Endothelial cell of umbilical vein (primary cell): ENCODE measurements around the gene CDC42BPB. TPM values are rescaled to one million over a fixed set of nuclear protein-coding genes. Genes with fewer than 3 reads are reported as not detected.

ENCODE experiments used
- BruUV-seq: library from RNA; stranded (reverse); fragments of 400-500 nt; replicated peaks from 2 replicates; lab custom pipeline; 2021; lab: Mats Ljungman, UMichigan
- CTCF ChIA-PET: fragments of 300-600, 350-600 bp; sonication (Branson Sonifier 250); formaldehyde crosslinking; loops from one replicate; lab custom pipeline; 2021; ENCODE audit warnings: antibody characterized with exemption, inconsistent platforms; lab: Charles Lee
- POLR2A ChIA-PET: fragments of 300-600, 350-600 bp; sonication (Branson Sonifier 250); formaldehyde crosslinking; loops from one replicate; lab custom pipeline; 2021; ENCODE audit warnings: antibody characterized with exemption, inconsistent platforms; lab: Charles Lee
- DNase-seq: peaks from one replicate; pipeline ENCODE4 v3.0.0-alpha.2; 2011; ENCODE audit warnings: low read depth, low spot score
- FAIRE-seq: peaks from 2 replicates; lab custom pipeline; 2011; peaks lifted over from hg19 to GRCh38; lab: Jason Lieb, UNC
- H2AFZ ChIP-seq: 2 replicates; pipeline ENCODE4 v1.6.0; 2012; ENCODE audit warnings: low read depth, low read length, control low read depth, inconsistent platforms
- H3K27ac ChIP-seq: 2 replicates; pipeline ENCODE4 v1.5.1; 2011; ENCODE audit warnings: low read depth, mild to moderate bottlenecking, control low read depth, low read length, moderate library complexity; ENCODE audit not compliant: insufficient read depth
- H3K27me3 ChIP-seq, 2 experiments: 2 replicates each; pipeline versions ENCODE4 v1.6.0 to v1.6.1; 2011; ENCODE audit warnings: low read length in 2 of 2, mixed read lengths in 1 of 2; ENCODE audit not compliant: control insufficient read depth in 2 of 2, insufficient read depth in 2 of 2
- H3K36me3 ChIP-seq, 2 experiments: 2 replicates in 1 of 2; 3 replicates in 1 of 2; pipeline ENCODE4 v1.5.1; 2011; ENCODE audit warnings: low read length in 2 of 2, mild to moderate bottlenecking in 1 of 2, moderate library complexity in 1 of 2; ENCODE audit not compliant: control insufficient read depth in 2 of 2, insufficient read depth in 2 of 2; ENCODE audit errors: extremely low read depth in 1 of 2
- H3K4me1 ChIP-seq: 3 replicates; pipeline ENCODE4 v1.5.1; 2011; ENCODE audit warnings: mild to moderate bottlenecking, low read length; ENCODE audit not compliant: control insufficient read depth, insufficient read depth; ENCODE audit errors: extremely low read depth
- H3K4me2 ChIP-seq: 2 replicates; pipeline ENCODE4 v1.6.1; 2011; ENCODE audit warnings: low read length, control low read depth, mixed read lengths; ENCODE audit not compliant: insufficient read depth
- H3K4me3 ChIP-seq, 3 experiments: fragments of 200-600 bp in 1 of 3; sonication (generic), shearing (Covaris generic) in 1 of 3; replicated peaks in 1 of 3; 2 replicates each; pipeline ENCODE4 v1.5.1; 2011 to 2016; ENCODE audit warnings: control low read depth in 3 of 3, low read length in 3 of 3, mild to moderate bottlenecking in 2 of 3, inconsistent platforms in 1 of 3, low read depth in 1 of 3, moderate library complexity in 1 of 3; ENCODE audit not compliant: insufficient read depth in 1 of 3
- H3K79me2 ChIP-seq: 2 replicates; pipeline ENCODE4 v1.6.0; 2012; ENCODE audit warnings: low read length, inconsistent platforms; ENCODE audit not compliant: control insufficient read depth, insufficient read depth
- H3K9ac ChIP-seq: replicated peaks from 2 replicates; pipeline ENCODE3; 2011; ENCODE audit warnings: low read length, control low read depth; ENCODE audit not compliant: insufficient read depth; ENCODE audit errors: extremely low read depth
- H3K9me1 ChIP-seq: replicated peaks from 3 replicates; pipeline ENCODE4 v1.6.0; 2011; ENCODE audit warnings: mild to moderate bottlenecking, low read length; ENCODE audit not compliant: control insufficient read depth, insufficient read depth; ENCODE audit errors: extremely low read depth
- H3K9me3 ChIP-seq: replicated peaks from 2 replicates; pipeline ENCODE4 v1.5.1; 2012; ENCODE audit warnings: low read length, inconsistent platforms; ENCODE audit not compliant: control insufficient read depth, insufficient read depth
- H4K20me1 ChIP-seq: replicated peaks from 2 replicates; pipeline ENCODE3; 2011; ENCODE audit warnings: mild to moderate bottlenecking, low read length; ENCODE audit not compliant: control insufficient read depth, insufficient read depth; ENCODE audit errors: extremely low read depth
- EZH2 ChIP-seq: IDR thresholded peaks from 2 replicates; pipeline ENCODE4 v1.6.1; 2012; ENCODE audit warnings: borderline replicate concordance, low read depth, mild to moderate bottlenecking, moderate library complexity, low read length, inconsistent platforms; ENCODE audit not compliant: severe bottlenecking
- FOS ChIP-seq: IDR thresholded peaks from 2 replicates; pipeline ENCODE4 v1.6.1; 2011; ENCODE audit warnings: mild to moderate bottlenecking, low read length, moderate library complexity, borderline replicate concordance; ENCODE audit not compliant: insufficient read depth
- GATA2 ChIP-seq: IDR thresholded peaks from 2 replicates; pipeline ENCODE4 v1.7.0; 2011; ENCODE audit warnings: low read depth, mild to moderate bottlenecking, moderate library complexity, mixed read lengths, low read length; ENCODE audit not compliant: insufficient read length, insufficient read depth
- JUN ChIP-seq: IDR thresholded peaks from 2 replicates; pipeline ENCODE4 v1.6.1; 2011; ENCODE audit warnings: borderline replicate concordance, low read depth; ENCODE audit not compliant: insufficient read length, insufficient read depth
- POLR2A ChIP-seq: IDR thresholded peaks from 2 replicates; pipeline ENCODE4 v1.6.1; 2012; ENCODE audit warnings: low read depth, mild to moderate bottlenecking, control low read depth, low read length
- dilution Hi-C: fragments of 300-500 bp; cut with MboI; formaldehyde crosslinking; loops from one replicate; pipeline ENCODE4 v1.15.0; 2019; ENCODE audit warnings: low sequenced_read_pairs; ENCODE audit not compliant: extremely low pct_ligation_motif_present
- intact Hi-C: fragments of 100-400 bp; cut with micrococcal nuclease; formaldehyde crosslinking; loops from one replicate; pipeline ENCODE4 v1.10.0; 2022
- polyA plus RNA-seq, 4 experiments: library from polyadenylated mRNA; depleted of rRNA in 3 of 4; stranded (reverse) in 3 of 4; unstranded in 1 of 4; fragments of >200 nt; gene quantifications; 2 replicates each; pipeline versions ENCODE4 v1.2.1 to v1.2.3, GENCODE V29; 2011 to 2012; ENCODE audit warnings: missing spikeins in 1 of 4
- total RNA-seq: library from RNA; stranded (reverse); gene quantifications from 2 replicates; pipeline ENCODE4 v1.2.3, GENCODE V29; 2021

CDC42BPB gene
- total and polyA plus RNA-seq, 2 donors (not counting 3 experiments of a cell fraction or from before 2014, with no cell fraction given): 82.6 to 131 TPM

DNA sequence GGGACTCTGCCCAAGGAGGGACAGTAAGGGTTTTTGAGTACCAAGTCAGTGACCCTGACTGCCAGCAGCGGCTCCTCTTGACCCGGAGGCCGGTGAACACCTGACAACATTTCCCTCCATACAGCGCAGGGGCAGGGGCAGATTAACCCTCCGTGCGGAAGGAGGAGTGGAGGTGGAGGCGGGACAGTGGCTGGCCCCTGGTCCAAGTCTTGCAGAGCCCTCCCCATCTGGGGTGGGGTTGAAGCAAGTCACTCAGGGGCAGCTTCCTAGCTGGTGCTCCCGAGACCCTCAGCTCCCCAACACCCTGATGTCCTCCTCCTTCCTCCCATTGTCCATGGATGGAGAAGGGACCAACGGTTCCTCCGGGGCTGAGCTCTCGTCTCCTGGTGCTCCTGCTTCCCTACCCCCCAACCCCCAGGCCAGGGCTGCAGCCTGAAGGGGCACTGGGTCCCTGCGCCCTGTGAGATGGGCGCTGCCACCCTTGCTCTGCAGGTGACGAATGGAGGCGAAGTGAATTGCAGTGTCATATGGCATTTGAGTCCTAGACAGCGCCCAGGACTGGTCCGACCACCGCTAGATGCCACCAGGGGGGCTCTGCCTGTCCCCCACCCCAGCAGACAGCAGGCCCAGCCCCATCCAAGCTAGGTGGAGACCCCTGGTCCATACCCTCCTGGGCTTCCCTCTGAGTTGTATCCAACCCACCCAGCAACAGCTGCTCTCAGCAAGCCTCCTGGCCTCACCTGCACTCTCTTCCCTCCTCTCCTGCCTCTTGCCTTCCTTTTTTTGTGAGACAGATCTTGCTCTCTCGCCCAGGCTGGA is 141.8 kb downstream of the CDC42BPB start:
- Histone ChIP-seq H3K4me1 (no peaks in the 10 kb centered on the region), H3K4me2 (no peak overlapping the region), H3K4me3 (no peak overlapping the region), H3K9me3 (no peaks in the 10 kb centered on the region), H3K36me3 (no peaks in the 10 kb centered on the region), H3K9ac (no peak overlapping the region), H2AFZ (no peak overlapping the region), H3K79me2 (no peaks in the 10 kb centered on the region), H3K27ac (no peak overlapping the region), H4K20me1 (no peaks in the 10 kb centered on the region), H3K9me1 (no peaks in the 10 kb centered on the region), H3K27me3 (no peaks in the 10 kb centered on the region)
- CTCF ChIA-PET: interaction anchor here (0.9 to 2.9 kb wide), 4 partner anchors 9 to 391 kb away, joined by 3 to 21 read pairs (median 4); no protein-coding TSS in a partner anchor
- DNase-seq: no peak
- dilution Hi-C loops (no loop called here), intact Hi-C loops (loop anchor here (2.0 kb wide), 2 partner anchors 321 to 477 kb away; no protein-coding TSS in a partner anchor)
- no peak for TF ChIP-seq JUN
- no peak for TF ChIP-seq EZH2
- TF ChIP-seq POLR2A: no peak
- TF ChIP-seq FOS: no peak
- no peak for TF ChIP-seq GATA2
- FAIRE-seq: no peak
- POLR2A ChIA-PET: no interaction called here
- no TSS peak for BruUV-seq
